ENCODE results near the gene RGL1.

RGL1 gene

DNA sequence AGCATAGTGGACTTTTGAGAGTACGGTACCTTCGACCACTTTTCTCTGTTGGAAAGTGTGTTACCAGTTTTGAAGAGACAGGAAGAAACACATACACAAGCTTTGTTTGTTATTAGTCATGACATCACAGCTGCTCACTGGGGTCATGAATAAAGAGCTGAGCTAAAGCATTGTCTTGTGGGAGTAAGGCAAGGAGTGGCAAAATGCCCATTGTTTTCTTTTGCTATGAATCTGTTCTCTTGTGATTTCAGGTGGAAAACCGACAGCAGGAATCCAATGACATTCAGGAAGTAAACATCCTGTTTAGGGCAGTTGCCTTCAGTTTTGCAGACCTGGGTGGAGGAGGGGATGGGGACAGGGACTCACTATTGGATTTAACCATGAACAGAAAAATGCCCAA, 66.2 kb downstream of the RGL1 start:
- no peak for DNase-seq

DNA sequence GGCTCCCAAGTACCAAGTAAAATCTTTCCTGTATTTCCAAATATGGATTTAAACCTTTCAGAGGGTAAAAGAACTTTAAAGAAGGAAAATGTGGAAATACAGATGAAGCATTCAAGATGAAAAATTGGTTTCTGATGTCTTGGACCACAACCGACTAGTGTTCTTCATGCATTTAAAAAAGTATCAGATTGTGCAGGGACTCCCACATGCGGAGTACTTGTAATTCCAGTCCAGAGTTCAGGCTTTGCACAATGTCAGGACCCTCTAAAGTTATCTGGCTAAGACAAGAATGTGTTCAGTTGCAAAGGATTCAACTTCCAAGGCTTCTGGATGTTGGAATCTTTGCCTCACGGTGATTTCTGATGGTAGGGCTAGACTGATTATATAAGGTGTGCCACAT, 66.7 kb downstream of the RGL1 start:
- DNase-seq = no peak

DNA sequence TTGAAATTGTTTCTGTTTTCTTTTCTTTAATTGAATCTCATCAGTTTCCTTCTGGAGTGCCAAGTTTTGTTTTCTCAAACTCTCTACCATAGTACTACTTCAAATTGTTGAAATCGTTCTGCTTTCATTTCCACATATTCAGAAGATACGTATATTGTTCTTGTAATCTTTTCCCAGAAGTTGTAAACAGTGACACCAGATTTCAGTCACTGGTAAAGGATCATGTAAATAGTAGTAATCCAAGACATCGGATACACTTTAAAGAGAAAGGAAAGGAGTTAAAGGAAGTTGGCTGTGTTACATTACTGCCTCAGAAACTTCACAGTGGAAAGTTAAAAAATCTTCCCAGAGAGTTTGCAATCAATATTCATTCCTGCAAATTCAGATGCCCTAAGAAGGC, 67.5 kb downstream of the RGL1 start:
- DNase-seq = no peak

DNA sequence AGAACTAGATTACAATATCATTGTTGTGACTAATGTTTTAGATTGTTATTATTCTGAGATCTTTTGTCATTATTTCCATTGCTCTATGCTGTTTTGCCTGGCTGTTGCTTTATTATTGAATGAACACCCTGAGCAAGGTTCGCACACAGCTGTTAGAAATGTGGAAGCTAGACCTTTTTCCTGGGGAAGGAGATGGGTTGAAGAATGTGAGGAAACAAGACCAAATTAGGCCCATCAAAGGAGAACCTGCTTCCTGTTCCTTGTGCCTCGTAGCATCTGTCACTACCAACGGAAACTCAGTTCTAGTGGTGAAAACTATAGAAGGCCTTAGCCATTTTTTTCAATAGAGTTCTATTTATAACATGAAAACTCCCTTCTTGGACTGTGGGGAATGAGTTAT, 68.7 kb downstream of the RGL1 start:
- no peak for DNase-seq

DNA sequence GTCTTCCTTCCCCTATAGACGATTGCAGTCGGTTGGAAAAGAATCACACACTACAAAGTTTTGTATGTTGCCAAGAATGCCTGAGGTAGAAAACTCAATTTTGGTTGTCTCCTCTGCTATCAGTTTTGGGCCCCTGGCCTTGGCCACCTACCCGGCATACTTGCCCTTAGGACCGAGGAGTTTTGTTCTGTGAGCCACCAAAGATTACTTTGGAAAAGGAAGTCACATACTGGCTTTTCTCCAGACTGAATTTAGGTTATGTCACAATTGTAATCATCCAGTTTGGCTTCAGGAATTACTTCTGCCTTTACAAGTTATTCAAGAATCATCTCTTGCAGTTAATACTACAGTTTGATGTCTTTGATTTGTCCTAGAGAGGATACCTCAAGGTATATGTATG, 71.4 kb downstream of the RGL1 start:
- no peak for DNase-seq

DNA sequence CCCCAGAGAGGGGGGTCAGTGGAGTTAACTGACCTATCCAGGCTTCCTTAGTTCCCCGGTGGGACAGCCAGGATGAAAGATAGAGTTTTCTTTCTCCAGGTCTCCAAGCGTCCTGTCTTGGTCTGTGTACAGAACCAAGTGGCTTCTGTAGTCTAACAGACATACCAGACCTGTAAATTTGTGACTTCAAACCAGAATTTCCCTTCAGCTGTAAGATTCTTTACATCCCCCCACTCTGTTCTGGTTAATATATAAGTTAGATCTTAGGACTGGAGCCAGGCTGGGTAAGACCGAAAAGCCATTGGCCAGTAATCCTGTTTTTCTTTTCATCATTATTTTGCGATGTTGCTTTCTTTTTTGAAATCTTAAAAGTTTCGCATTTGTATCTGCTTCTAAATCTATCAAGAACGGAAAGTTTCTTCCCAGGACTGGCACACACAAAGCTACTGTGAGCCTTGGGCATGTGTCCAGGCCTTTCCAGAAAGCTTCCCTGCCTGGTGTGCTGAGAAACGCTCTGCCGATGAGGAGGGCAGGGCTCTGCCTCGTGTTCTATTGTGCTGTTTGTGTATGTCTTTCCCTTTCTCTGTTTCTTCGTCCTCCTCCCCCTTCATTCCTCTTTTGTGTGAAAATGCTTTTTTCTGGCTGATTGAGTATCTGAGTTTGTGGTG, 72.3 kb downstream of the RGL1 start:
- DNase-seq = no peak

DNA sequence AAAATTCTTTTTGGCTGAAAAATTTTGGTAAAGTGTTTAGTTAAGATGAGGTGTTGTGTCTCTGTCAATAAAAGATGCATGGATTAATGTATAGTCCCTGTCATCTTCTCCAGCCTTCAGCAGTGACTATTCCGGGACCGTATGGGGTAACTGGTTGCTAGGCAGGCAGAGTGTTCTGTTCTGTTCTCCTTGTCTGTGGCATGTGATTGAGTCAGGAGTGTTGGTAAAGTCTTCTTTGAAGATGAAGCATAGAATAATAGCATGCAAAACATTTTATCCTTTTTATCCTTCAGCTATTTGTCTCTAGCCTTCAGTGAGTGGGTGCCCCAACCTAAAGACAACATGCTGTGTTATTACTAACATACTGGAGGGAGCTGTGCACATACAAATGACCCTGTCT, 74.6 kb downstream of the RGL1 start:
- no peak for DNase-seq

DNA sequence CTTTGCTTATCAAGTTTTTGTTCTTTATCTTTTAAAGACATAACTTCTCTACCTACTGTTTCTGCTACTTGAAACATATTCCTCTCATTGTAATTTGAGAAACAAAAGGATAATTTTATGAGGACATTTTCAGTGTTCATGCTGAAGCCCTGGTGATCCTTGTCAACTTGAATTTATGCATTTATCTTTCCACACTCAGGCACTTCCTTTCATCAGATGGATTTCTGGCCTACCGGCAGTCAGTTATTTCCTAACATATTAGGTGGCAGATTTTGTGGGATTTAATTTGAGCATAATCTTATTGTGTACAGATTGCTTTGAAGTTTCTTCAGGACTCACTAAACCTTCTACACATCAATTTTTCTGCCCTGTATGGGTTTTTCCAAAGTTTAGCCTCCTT, 75.0 kb downstream of the RGL1 start:
- DNase-seq = no peak

DNA sequence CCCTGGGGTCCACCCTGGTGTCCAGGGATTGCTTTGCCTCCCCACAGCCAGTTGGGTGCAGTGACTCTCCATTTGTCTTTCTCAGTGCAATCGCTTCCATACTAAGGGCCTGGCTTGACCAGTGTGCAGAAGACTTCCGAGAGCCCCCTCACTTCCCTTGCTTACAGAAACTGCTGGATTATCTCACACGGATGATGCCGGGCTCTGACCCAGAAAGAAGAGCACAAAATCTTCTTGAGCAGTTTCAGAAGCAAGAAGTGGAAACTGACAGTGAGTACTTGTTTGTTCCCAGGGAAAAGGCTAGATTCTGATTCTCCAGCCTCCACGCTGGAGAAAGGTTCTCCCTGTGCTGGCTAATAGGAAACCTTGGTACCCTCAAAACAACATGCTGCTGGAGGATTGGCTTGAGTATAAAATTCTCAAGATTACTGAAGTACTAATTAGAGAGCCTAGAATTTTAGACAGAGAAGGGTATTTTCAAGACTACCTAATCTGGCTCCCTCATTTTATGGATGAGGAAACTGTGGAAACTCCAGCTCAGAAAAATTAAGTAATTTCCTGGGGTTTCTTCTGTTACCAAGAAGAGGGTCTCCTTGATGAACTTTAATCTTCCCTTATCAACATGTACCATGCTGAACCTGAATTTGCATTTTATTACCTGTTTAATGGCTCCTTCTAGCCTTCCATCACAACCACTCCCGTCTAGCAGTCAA, 75.8 kb downstream of the RGL1 start:
- no peak for DNase-seq

DNA sequence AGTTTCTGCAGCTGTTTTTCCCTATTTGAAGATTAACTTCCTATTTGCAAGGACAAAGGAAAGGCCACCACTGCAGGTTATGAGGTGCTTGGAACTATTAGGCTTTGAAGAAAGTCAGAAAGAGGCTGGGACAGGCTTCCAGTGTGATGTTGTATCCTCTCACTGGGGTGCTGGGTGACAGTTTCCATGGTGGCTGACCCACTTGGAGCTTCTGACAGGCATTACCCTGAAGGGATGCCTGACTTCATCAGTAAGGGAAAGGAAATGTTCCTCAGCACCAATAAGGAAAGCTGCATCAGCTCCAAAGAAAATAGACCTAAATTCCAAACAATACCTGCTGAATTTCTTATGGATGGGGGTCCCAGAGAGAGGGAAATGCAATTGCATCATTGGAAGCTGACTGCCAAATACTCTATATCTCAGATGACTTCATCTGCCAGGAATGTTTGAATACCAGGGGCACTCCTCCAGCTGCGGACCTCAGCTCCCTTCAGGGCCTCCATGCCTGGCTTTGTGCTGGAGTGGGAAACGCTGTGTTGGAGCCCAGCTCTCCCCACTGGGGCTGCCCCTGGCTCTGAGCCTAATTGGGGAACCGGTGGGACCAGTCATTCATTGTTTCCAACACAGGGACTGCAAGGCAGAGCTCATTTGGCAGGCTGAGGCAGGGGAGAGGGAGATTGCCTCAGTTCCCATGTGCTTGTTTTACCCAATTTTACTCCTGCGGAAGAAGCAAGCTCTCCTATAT, 76.6 kb downstream of the RGL1 start:
- no peak for DNase-seq

DNA sequence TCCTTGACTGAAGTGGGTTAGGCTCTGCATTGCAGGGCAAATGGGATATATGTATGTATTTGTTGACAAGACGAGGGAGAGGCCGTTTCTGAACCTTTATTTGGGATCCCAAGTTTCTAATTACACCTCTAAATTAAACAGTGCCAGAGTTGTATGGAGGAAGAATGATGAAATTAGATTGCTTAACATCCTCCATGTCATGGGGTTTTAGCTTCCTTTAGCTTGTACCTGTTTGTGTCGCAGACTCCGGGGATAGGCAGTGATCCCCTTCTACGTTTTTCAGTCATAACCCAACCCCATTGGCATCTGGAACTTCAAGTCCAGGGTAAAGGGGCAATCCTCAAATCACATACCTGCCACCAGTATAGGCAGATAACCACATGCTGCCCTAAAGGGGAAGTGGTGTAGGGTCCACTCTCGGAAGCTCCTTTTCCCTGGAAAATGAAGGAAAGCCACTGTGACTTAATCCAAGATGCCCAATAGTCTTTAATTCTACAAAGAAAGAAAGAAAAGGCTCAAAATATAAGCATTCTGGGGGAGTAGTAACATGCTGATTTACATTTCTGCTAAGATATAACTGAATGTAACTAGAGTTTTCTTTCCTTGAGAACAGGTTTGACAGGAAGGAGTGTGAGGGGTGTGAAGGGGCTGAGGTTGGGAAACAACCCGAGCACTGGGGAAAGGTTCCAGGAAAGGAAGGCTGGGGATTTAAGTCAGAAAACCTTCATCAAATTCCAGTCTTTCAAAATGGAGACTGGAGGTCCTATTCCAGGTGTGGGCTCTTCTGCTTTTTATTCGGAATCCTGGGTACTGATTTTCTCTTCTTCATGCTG, 77.6 kb downstream of the RGL1 start:
- no peak for DNase-seq

DNA sequence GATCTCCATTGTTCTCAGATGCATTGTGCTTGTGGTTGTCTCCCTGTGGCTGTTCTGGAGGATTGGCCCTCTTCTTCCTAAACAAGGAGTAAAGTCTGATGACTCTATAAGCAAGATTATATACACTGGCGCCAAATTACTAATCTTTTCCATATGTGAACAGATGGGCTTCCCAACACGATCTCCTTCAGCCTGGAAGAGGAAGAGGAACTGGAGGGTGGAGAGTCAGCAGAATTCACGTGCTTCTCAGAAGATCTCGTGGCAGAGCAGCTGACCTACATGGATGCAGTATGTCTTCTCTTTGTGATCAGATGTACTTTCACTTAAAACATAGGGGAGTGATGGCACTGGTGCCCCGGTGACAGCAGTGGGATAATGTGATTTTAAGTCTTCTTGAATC, 78.7 kb downstream of the RGL1 start:
- no peak for DNase-seq

DNA sequence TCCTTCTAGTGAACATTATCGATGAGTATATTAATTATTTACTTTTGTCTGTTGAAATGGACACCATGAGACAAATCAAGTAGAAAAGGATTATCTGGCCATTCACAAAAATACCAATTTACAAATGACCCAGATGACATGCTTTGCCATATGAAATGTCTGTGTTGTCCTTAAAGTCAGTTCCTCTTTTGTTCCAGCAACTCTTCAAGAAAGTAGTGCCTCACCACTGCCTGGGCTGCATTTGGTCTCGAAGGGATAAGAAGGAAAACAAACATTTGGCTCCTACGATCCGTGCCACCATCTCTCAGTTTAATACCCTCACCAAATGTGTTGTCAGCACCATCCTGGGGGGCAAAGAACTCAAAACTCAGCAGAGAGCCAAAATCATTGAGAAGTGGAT, 79.6 kb downstream of the RGL1 start:
- DNase-seq = no peak

DNA sequence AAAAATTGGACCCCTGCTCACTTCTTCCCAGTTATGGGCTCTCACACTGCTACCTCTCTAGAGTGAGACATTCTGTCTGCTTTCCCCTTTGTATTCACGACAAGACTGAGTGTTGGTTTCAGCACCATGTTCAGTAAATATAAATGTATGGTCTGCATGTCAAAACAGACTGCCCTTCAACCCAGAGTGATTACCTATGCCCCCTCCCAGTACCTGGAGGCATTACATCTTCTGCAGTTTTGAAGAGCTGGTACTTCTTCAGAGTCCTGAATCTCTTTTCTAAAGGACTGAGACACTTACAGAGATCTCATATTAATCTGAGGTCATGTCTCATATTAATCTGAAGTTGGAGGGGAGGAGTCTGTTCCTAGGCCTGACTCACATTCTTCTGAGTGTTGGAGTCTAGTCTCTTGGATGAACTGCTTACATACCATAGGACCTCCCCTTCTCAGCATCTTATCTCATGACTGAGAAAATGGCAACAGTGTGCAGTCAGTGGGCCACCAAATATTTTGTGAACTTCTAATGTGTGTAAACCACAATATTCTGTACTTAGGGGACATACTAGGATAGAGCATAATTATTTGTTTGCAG, 80.3 kb downstream of the RGL1 start:
- DNase-seq = no peak

DNA sequence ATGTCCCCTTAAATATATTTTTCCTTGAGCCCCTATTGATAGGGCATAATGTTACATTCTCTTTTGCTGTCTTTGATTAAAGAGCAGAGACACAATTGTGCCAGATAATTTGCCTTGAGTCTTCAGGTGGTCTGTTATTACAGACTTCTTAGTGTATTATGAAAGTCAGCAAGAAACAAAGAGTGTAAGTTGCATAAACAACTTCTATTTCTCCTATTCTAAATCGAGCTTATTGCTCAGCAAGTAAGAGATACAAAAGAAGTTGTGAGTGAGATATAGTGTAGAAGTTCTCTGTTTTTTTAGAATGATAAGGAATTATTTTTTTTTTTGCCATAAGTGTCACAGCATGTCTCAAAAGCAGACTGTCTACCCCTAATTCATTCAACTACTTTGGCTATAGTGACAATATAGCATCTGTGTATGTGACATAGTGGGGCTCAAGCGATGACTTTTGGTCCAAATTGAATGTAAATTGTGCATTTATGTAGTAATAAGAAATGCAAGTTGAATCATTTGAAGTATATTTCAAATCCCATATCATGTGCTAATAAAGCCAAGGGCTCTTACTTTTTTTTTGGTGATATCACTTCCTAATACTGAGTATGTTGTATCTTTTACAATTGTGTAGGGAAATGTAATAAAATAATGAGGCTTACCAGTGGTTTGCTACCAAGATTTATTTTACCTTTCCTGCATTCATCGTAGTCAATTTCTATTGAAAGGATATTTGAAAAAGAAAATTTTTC, 81.3 kb downstream of the RGL1 start:
- DNase-seq = no peak

DNA sequence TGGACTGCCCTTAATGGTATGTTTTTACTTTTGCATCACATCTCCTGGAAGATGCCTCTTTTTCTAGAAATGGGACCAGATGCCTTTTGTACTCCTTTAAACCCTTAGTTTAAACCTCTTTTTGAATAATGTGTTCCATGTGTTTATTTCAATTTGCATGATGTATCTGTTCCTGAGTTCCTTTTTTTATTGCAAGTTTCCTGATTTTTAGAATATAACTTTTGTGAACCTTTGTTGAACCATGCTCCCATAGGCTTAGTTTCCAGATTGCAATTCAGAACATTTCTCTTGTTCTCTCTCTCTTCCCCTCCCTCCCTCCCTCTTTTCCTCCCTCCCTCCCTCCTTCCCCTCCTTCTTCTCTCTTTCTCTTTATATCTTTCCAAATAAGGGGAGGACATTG, 81.9 kb downstream of the RGL1 start:
- DNase-seq = no peak

DNA sequence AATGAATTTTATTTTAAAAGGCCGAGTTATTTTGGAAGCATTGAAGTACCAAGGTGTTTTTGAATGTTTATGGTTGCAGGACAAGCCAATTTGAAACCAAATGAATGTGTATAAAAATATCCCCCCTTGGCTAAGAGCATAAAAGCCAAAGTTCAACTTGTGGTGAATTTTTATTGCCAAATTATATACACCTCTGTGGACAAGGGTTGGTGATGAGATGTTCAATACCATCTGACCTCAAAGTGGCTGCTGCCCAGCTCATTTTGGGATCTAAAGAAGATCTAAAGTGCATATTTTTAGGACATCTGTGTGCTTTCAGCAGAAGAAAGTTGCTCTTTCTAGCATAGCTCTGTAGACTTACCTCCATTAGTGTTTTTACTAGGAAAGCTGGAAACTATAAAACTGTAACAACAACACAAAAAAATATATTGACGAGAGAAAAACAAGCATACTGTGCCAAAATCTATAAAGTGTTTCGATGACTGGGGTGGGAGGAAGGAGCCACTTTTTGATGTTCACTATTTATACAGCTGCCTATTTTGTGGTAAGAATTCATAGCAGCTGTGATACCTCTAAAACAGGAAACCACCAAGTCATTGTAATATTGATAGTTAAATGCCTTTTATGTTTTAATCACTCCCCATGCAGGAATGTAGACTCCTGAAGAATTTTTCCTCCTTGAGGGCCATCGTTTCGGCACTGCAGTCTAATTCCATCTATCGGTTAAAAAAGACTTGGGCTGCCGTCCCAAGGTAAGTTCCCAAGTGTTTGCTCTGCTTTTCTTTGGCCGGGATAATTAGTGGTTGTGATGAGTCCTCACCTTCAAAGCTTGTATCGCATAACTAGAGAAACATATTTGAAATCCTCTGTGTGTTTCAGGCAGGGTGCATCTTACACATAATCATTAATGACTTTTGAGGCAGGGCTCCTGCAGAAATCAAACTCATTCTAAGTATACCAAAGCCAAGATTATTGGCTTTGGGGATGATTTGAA, 83.2 kb downstream of the RGL1 start:
- peak; percentile 21 for DNase-seq

DNA sequence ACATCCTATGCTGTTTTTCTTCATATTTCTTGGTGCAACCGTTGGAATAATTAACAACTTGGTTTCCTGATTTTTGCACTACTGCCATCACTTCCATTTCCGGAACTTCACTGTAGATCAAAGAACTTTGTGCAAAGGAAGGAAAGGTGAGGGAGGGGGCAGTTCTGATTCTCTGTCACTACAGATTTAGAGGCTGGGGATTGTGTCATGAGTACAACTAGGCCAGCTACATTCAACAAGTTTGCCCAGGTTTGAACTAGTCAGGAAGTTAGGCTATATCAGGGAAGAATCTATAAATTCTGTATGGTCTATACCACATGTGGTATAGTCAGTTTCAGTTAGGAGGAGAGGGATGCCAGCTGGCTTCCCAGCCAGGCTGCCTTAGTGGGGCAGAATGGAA, 84.2 kb downstream of the RGL1 start:
- DNase-seq = no peak

DNA sequence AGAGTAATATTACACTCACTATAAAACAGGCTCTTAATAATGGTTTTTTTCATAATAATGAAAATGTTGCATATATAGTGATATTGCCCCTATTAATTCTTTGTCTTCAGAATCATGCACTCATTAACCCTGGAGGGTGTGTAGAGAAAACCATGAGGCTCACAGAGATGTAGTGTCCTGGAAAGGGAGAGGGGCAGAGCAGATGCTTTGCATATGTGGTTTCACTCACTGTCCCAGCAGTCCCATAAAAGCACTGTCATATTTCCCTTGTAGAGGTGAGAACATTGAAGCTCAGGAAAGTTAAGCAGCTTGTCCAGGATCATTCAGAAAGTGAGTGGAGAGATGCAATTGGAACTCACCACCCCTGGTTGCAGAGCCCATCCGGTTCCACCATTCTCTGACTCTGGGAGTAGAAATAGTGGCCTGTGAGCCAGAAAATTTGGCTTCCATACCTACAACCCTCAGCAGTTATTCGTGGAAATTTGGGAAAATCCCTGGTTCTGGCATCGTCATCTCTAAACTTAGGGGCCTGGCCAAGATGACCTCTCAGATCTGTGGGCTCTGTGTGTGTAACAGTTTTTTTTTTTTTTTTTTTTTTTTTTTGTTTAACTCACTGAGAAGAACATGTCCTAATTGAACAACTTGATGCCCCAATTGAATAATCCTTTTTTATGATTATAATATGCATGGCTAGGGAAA, 86.4 kb downstream of the RGL1 start:
- DNase-seq = no peak

DNA sequence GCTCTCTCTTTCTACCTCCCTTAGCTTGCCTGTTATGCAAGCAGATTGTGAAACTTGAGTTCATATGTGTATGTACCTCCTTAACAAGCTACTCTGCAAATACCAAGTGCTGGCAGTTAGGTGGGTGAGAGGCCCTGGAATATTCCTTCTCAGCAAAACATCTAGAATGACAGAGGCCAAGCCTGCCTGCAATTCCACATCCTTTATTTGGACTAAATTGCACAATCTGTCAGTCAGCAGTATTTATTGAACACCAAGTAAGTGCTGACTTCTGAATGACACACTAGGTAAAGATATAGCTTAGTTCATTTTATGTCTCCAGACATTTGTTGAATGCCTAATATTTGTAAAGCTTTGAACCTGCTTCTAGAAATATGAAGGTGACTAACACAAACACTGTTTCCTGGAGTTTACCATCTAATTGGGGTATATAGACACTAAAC, 87.5 kb downstream of the RGL1 start:
- DNase-seq = no peak
